Tibial nerve (tissue), 4 donors: ENCODE results near the gene TPRX1. TPM values are rescaled to one million over a fixed set of nuclear protein-coding genes. Genes with fewer than 3 reads are reported as not detected.

ENCODE experiments used
- DNase-seq, 2 donors: peaks; one replicate each; pipeline ENCODE4 v3.0.0-alpha.2; 2019; ENCODE audit warnings: low spot score in 2 of 2
- H3K27ac ChIP-seq, 4 donors: fragments of 200-600 bp; sonication (generic) in 3 of 4; one replicate each; pipeline ENCODE4 v1.5.1; 2017 to 2019; ENCODE audit warnings: mild to moderate bottlenecking in 1 of 4
- H3K27me3 ChIP-seq, 2 donors: fragments of 200-600 bp; sonication (generic) in 1 of 2; one replicate each; pipeline versions ENCODE4 v1.5.1 to v1.6.0; 2017 to 2019
- H3K36me3 ChIP-seq, 3 donors: fragments of 200-600 bp; sonication (generic); one replicate each; pipeline ENCODE4 v1.5.1; 2018 to 2019
- H3K4me1 ChIP-seq, 4 donors: fragments of 200-600 bp; sonication (generic) in 3 of 4; one replicate each; pipeline ENCODE4 v1.5.1; 2017 to 2019
- H3K4me3 ChIP-seq, 4 donors: fragments of 200-600 bp; sonication (generic) in 3 of 4; one replicate each; pipeline ENCODE4 v1.5.1; 2017 to 2019; ENCODE audit warnings: mild to moderate bottlenecking in 1 of 4, moderate library complexity in 1 of 4
- H3K9me3 ChIP-seq, 4 donors: fragments of 200-600 bp; sonication (generic) in 3 of 4; one replicate each; pipeline ENCODE4 v1.5.1; 2017 to 2019
- EP300 ChIP-seq, 2 donors: sonication (generic); formaldehyde crosslinking; IDR thresholded peaks; one replicate each; pipeline ENCODE4 v1.6.1; 2017; ENCODE audit warnings: antibody characterized with exemption in 2 of 2, mild to moderate bottlenecking in 1 of 2
- POLR2A ChIP-seq, 2 donors: fragments of 450-650 bp; IDR thresholded peaks; one replicate each; pipeline ENCODE4 v1.6.1; 2017; ENCODE audit warnings: antibody characterized with exemption in 2 of 2, mild to moderate bottlenecking in 2 of 2, moderate library complexity in 2 of 2
- WGBS, 2 donors: methylation state at CpG; one replicate each; pipeline ENCODE4 v1.1.5; 2018; 5-methylcytosine and 5-hydroxymethylcytosine counted together
- total RNA-seq, 4 donors: library from RNA; depleted of rRNA; stranded (reverse); fragments of >200 nt; gene quantifications; one replicate each; pipeline ENCODE4 v1.1.0, GENCODE V29; 2016
- TF ChIP-seq, protein P1 (sequence below), 5 experiments: fragments of 200-600 bp in 3 of 5; fragments of 450-650 bp in 2 of 5; sonication (generic) in 3 of 5; IDR thresholded peaks; one replicate each; pipeline ENCODE4 v1.5.1; 2016 to 2019; ENCODE audit warnings: antibody characterized with exemption in 5 of 5, mild to moderate bottlenecking in 3 of 5, moderate library complexity in 2 of 5

Gene TPRX1
- total RNA-seq, 4 donors from 2014 or later: not detected

GRCh38 chr19:47762615-47763308 is 41.6 kb downstream of the TPRX1 start:
- Histone ChIP-seq H3K36me3 (peaks cover 0 to 28% (median 5%) of the 10 kb centered on the region in 3 donors), H3K27ac (no peak overlapping the region), H3K4me3 (no peak overlapping the region), H3K27me3 (no peaks in the 10 kb centered on the region), H3K4me1 (peaks cover 0 to 18% (median 2%) of the 10 kb centered on the region in 4 donors), H3K9me3 (no peaks in the 10 kb centered on the region)
- TF ChIP-seq EP300 (IDR thresholded peaks at IDR 0.05): peak in 1 of 2 donors; percentile 55
- TF ChIP-seq, protein P1, sequence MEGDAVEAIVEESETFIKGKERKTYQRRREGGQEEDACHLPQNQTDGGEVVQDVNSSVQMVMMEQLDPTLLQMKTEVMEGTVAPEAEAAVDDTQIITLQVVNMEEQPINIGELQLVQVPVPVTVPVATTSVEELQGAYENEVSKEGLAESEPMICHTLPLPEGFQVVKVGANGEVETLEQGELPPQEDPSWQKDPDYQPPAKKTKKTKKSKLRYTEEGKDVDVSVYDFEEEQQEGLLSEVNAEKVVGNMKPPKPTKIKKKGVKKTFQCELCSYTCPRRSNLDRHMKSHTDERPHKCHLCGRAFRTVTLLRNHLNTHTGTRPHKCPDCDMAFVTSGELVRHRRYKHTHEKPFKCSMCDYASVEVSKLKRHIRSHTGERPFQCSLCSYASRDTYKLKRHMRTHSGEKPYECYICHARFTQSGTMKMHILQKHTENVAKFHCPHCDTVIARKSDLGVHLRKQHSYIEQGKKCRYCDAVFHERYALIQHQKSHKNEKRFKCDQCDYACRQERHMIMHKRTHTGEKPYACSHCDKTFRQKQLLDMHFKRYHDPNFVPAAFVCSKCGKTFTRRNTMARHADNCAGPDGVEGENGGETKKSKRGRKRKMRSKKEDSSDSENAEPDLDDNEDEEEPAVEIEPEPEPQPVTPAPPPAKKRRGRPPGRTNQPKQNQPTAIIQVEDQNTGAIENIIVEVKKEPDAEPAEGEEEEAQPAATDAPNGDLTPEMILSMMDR (IDR thresholded peaks at IDR 0.05): no peak
- no peak for TF ChIP-seq POLR2A (IDR thresholded peaks at IDR 0.05)
- no peak for DNase-seq
- WGBS, 2 donors: 48 to 56% methylated on average over 18 of the region's 18 CpGs

DNA sequence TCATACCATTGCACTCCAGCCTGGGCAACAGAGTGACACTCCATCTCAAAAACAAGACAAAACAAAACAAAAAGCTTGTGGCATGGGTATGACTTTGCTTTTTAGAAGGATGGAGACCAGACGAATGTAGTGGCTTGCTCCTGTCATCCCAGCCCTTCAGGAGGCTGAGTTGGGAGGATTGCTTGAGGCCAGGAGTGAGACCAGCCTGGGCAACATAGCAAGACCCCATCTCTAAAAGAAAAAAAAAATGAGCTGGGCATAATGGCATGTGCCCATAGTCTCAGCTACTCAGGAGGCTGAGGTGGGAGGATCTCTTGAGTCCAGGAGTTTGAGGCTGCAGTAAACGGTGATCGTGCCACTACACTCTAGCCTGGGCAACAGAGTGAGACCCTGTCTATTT is 42.2 kb downstream of the TPRX1 start:
- peaks cover 0 to 34% (median 10%) of the 10 kb centered on the region in 3 donors for H3K36me3 ChIP-seq
- DNase-seq: no peak
- no peaks in the 10 kb centered on the region for H3K27me3 ChIP-seq
- H3K4me3 ChIP-seq: no peak overlapping the region
- peaks cover 0 to 18% (median 2%) of the 10 kb centered on the region in 4 donors for H3K4me1 ChIP-seq
- H3K9me3 ChIP-seq: no peaks in the 10 kb centered on the region
- 72 to 82% methylated on average over 3 of the region's 3 CpGs for WGBS, 2 donors
- no peak overlapping the region for H3K27ac ChIP-seq
- TF ChIP-seq POLR2A (IDR thresholded peaks at IDR 0.05): no peak
- TF ChIP-seq, protein P1 (IDR thresholded peaks at IDR 0.05): no peak
- TF ChIP-seq EP300 (IDR thresholded peaks at IDR 0.05): no peak

DNA sequence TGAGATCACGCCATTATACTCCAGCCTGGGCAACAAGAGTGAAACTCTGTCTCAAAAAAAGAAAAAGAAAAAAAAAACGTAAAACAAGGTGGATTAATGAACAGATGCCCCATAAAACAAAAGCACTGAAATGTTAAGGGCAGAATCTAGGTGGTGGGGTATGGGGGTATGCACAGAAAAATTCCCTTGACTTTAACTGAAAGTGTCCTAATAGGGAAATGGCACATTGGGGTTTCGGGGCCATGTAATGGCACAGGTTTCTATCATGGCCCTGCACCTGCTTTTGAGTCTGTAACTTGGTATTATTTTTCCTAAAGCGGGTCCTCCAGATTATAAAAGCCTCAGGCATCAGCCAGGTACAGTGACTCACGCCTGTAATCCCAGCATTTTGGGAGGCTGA is 42.8 kb downstream of the TPRX1 start:
- Histone ChIP-seq H3K36me3 (peaks cover 0 to 40% (median 16%) of the 10 kb centered on the region in 3 donors), H3K4me3 (no peak overlapping the region), H3K27me3 (no peaks in the 10 kb centered on the region), H3K27ac (no peak overlapping the region), H3K4me1 (peaks cover 0 to 18% (median 2%) of the 10 kb centered on the region in 4 donors), H3K9me3 (no peaks in the 10 kb centered on the region)
- no peak for DNase-seq
- TF ChIP-seq POLR2A (IDR thresholded peaks at IDR 0.05): no peak
- TF ChIP-seq, protein P1 (IDR thresholded peaks at IDR 0.05): no peak
- no peak for TF ChIP-seq EP300 (IDR thresholded peaks at IDR 0.05)
- WGBS, 2 donors: 70 to 79% methylated on average over 5 of the region's 5 CpGs

DNA sequence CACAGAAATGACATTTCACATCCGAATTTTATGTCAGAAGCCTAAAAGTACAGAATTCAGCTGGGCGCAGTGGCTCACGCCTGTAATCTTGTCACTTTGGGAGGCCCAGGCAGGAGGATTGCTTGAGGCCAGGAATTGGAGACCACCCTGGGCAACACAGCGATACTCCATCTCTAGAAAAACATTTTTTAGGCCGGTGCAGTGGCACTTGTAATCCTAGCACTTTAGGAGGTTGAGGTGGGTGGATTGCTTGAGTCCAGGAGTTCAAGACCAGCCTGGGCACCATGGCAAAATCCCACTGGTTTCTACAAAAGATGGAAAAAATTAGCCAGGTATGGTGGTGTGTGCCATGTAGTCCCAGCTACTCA is 43.7 kb downstream of the TPRX1 start:
- TF ChIP-seq POLR2A (IDR thresholded peaks at IDR 0.05): no peak
- DNase-seq: no peak
- Histone ChIP-seq H3K4me1 (peaks cover 0 to 11% (median 0%) of the 10 kb centered on the region in 4 donors), H3K9me3 (no peaks in the 10 kb centered on the region), H3K4me3 (no peak overlapping the region), H3K36me3 (peaks cover 3 to 50% (median 26%) of the 10 kb centered on the region in 3 donors), H3K27ac (peak overlapping the region in 1 of 4 donors; percentile 25), H3K27me3 (no peaks in the 10 kb centered on the region)
- 85 to 88% methylated on average over 5 of the region's 5 CpGs for WGBS, 2 donors

GRCh38 chr19:47758443-47758804 is 45.9 kb downstream of the TPRX1 start:
- H3K4me1 ChIP-seq: peaks cover 0 to 7% (median 0%) of the 10 kb centered on the region in 4 donors
- no peaks in the 10 kb centered on the region for H3K27me3 ChIP-seq
- 85 to 94% methylated on average over 5 of the region's 5 CpGs for WGBS, 2 donors
- DNase-seq: no peak
- H3K4me3 ChIP-seq: no peak overlapping the region
- no peaks in the 10 kb centered on the region for H3K9me3 ChIP-seq
- H3K27ac ChIP-seq: no peak overlapping the region
- TF ChIP-seq POLR2A (IDR thresholded peaks at IDR 0.05) (no peak), EP300 (IDR thresholded peaks at IDR 0.05) (no peak)
- TF ChIP-seq, protein P1 (IDR thresholded peaks at IDR 0.05): no peak
- H3K36me3 ChIP-seq: peaks cover 10 to 72% (median 47%) of the 10 kb centered on the region in 3 donors
